K562 (cell line): ENCODE results near the gene DCTD. TPM values are rescaled to one million over a fixed set of nuclear protein-coding genes. Genes with fewer than 3 reads are reported as not detected.

Source experiments
- ATAC-seq: fragments of 200-7000 bp; cut with Tn5 transposase; 3 replicates; pipeline ENCODE4 v1.9.1; 2020; ENCODE audit warnings: moderate library complexity
- BruUV-seq: library from RNA; stranded (reverse); fragments of 400-500 nt; replicated peaks from 2 replicates; lab custom pipeline; 2021; lab: Mats Ljungman, UMichigan
- CTCF ChIA-PET: fragments of 300-600 bp; formaldehyde crosslinking; extraction: SDS; loops from one replicate; lab custom pipeline; 2021; ENCODE audit warnings: low intra/inter-chr PET ratio; lab: Yijun Ruan, JAX
- POLR2A ChIA-PET: fragments of 300-600, 350-650 bp; sonication (Branson Sonifier 250); formaldehyde crosslinking; extraction: SDS; loops from one replicate; lab custom pipeline; 2021; ENCODE audit warnings: antibody characterized with exemption, inconsistent platforms; lab: Yijun Ruan, JAX
- DNase-seq, 4 experiments: peaks; one replicate each; pipeline versions ENCODE4 v3.0.0 to v3.0.0-alpha.2; 2011 to 2018; ENCODE audit warnings: low spot score in 3 of 4, mixed read lengths in 3 of 4; ENCODE audit errors: extremely low read depth in 1 of 4
- FAIRE-seq: peaks from 2 replicates; lab custom pipeline; 2011; peaks lifted over from hg19 to GRCh38; lab: Jason Lieb, UNC
- H2AFZ ChIP-seq: 2 replicates; pipeline ENCODE4 v1.6.0; 2011; ENCODE audit warnings: low read depth, low read length, control low read depth, inconsistent platforms
- H3K27ac ChIP-seq: fragments of 200-600 bp; 3 replicates; pipeline ENCODE4 v1.8.0; 2011; ENCODE audit warnings: low read depth, mild to moderate bottlenecking, control low read depth, inconsistent platforms, low read length, moderate library complexity, mixed read lengths; ENCODE audit errors: extremely low read depth
- H3K27me3 ChIP-seq, 2 experiments: fragments of 300-600 bp in 1 of 2; 2 replicates in 1 of 2; 3 replicates in 1 of 2; pipeline versions ENCODE4 v1.6.0 to v1.8.0; 2011; ENCODE audit warnings: inconsistent platforms in 2 of 2, low read length in 2 of 2, mild to moderate bottlenecking in 1 of 2, mixed read lengths in 1 of 2, moderate library complexity in 1 of 2; ENCODE audit not compliant: control insufficient read depth in 2 of 2, insufficient read depth in 2 of 2
- H3K36me3 ChIP-seq: fragments of 300-600 bp; 3 replicates; pipeline ENCODE4 v1.8.0; 2011; ENCODE audit warnings: mild to moderate bottlenecking, low read length, inconsistent platforms; ENCODE audit not compliant: control insufficient read depth, insufficient read depth
- H3K4me1 ChIP-seq, 2 experiments: fragments of 200-600 bp in 1 of 2; replicated peaks in 1 of 2; 2 replicates in 1 of 2; 3 replicates in 1 of 2; pipeline versions ENCODE4 v1.5.1 to v1.8.0; 2011; ENCODE audit warnings: inconsistent platforms in 2 of 2, low read length in 2 of 2, mild to moderate bottlenecking in 1 of 2, mixed read lengths in 1 of 2, moderate library complexity in 1 of 2; ENCODE audit not compliant: control insufficient read depth in 2 of 2, insufficient read depth in 2 of 2
- H3K4me2 ChIP-seq: 2 replicates; pipeline ENCODE4 v1.6.1; 2011; ENCODE audit warnings: low read length, control low read depth, inconsistent platforms, mixed read lengths; ENCODE audit not compliant: insufficient read depth
- H3K4me3 ChIP-seq: fragments of 200-600 bp; sonication (generic), shearing (Covaris generic); 2 replicates; pipeline ENCODE4 v1.5.1; 2016; ENCODE audit warnings: control low read depth, inconsistent platforms
- H3K79me2 ChIP-seq: fragments of 200-600 bp; 3 replicates; pipeline ENCODE4 v1.8.0; 2011; ENCODE audit warnings: low read length, inconsistent platforms; ENCODE audit not compliant: control insufficient read depth, insufficient read depth
- H3K9ac ChIP-seq, 2 experiments: 2 replicates each; pipeline versions ENCODE4 v1.6.0 to v1.6.1; 2011; ENCODE audit warnings: low read depth in 2 of 2, low read length in 2 of 2, control low read depth in 1 of 2, inconsistent platforms in 1 of 2, mild to moderate bottlenecking in 1 of 2, mixed read lengths in 1 of 2; ENCODE audit not compliant: insufficient read depth in 1 of 2
- H3K9me1 ChIP-seq: one replicate; pipeline ENCODE4 v1.6.0; 2011; ENCODE audit warnings: inconsistent platforms, mild to moderate bottlenecking, low read length, moderate library complexity; ENCODE audit not compliant: control insufficient read depth, insufficient read depth
- H3K9me3 ChIP-seq: replicated peaks from 2 replicates; pipeline ENCODE4 v1.5.1; 2011; ENCODE audit warnings: low read depth, low read length, inconsistent platforms; ENCODE audit not compliant: control insufficient read depth, insufficient read depth
- H4K20me1 ChIP-seq: replicated peaks from 2 replicates; pipeline ENCODE4 v1.6.1; 2011; ENCODE audit warnings: low read length, inconsistent platforms, mixed read lengths; ENCODE audit not compliant: control insufficient read depth, insufficient read depth
- CREB3 ChIP-seq: fragments of 450-650 bp; conservative IDR thresholded peaks from 2 replicates; pipeline ENCODE4 v1.6.1; 2016; ENCODE audit warnings: missing genetic modification characterization, low read depth, mild to moderate bottlenecking, missing compliant biosample characterization, moderate library complexity
- EHMT2 ChIP-seq: fragments of 450-650 bp; IDR thresholded peaks from 2 replicates; pipeline ENCODE4 v1.6.1; 2018; ENCODE audit warnings: antibody characterized with exemption
- GABPB2 ChIP-seq: fragments of 250-450 bp; sonication (Bioruptor Pico); conservative IDR thresholded peaks from 2 replicates; pipeline ENCODE4 v1.5.1; 2021; ENCODE audit warnings: mild to moderate bottlenecking
- NCOR1 ChIP-seq: fragments of 450-650 bp; IDR thresholded peaks from 2 replicates; pipeline ENCODE4 v1.6.1; 2016; ENCODE audit warnings: mild to moderate bottlenecking, moderate library complexity
- RNF219 ChIP-seq: fragments of 250-450 bp; sonication (Bioruptor Pico); IDR thresholded peaks from 2 replicates; pipeline ENCODE4 v1.5.0; 2022; ENCODE audit warnings: mild to moderate bottlenecking
- SP1 ChIP-seq: sonication (generic); formaldehyde crosslinking; IDR thresholded peaks from 2 replicates; pipeline ENCODE4 v1.8.1; 2022; ENCODE audit warnings: mild to moderate bottlenecking, missing genetic modification reagents
- ZNF431 ChIP-seq: sonication (generic); formaldehyde crosslinking; IDR thresholded peaks from 2 replicates; pipeline ENCODE4 v1.8.0; 2022; ENCODE audit warnings: mild to moderate bottlenecking, missing genetic modification reagents
- WGBS: fragments of 100-300 bp; shearing (Covaris generic); methylation state at CpG from one replicate; pipeline ENCODE4 v1.1.6; 2016; ENCODE audit warnings: low coverage, mixed read lengths; ENCODE audit not compliant: insufficient coverage; ENCODE audit errors: missing lambda C conversion rate; 5-methylcytosine and 5-hydroxymethylcytosine counted together
- in situ Hi-C: fragments of 300-500 bp; cut with MboI; formaldehyde crosslinking; loops from 4 replicates; pipeline ENCODE4 v1.15.0; 2018; ENCODE audit warnings: inconsistent platforms, mixed read lengths
- intact Hi-C: fragments of 100-400 bp; cut with micrococcal nuclease; formaldehyde crosslinking; loops from 2 replicates; pipeline ENCODE4 v1.14.2; 2022
- polyA plus RNA-seq, 8 experiments: library from polyadenylated mRNA; depleted of rRNA in 4 of 8; stranded (reverse) in 5 of 8; unstranded in 3 of 8; fragments of >200 nt; fragmentation: Nextera tagmentation in 2 of 8; fragmentation: Illumina TruSeq in 1 of 8; extraction: Ambion mirVana in 2 of 8; extraction: Trizol in 1 of 8; gene quantifications; 2 replicates each; pipeline versions ENCODE4 v1.2.1 to v1.2.3, GENCODE V29; 2011 to 2014; ENCODE audit warnings: inconsistent platforms in 1 of 8, missing spikeins in 1 of 8
- total RNA-seq, 7 experiments: library from RNA; depleted of rRNA in 6 of 7; stranded (reverse); fragments of >200 nt in 6 of 7; fragmentation: Illumina TruSeq in 2 of 7; extraction: Trizol in 2 of 7; gene quantifications; 2 replicates each; pipeline versions ENCODE4 v1.2.1 to v1.2.3, GENCODE V29; 2011 to 2021; ENCODE audit warnings: low replicate concordance in 1 of 7
- TF ChIP-seq, protein P1 (sequence below): fragments of 250-450 bp; sonication (Bioruptor Pico); IDR thresholded peaks from 2 replicates; pipeline ENCODE4 v1.9.0; 2021; ENCODE audit warnings: mild to moderate bottlenecking
- TF ChIP-seq, protein P2 (sequence below): fragments of 250-450 bp; sonication (Bioruptor Pico); IDR thresholded peaks from 2 replicates; pipeline ENCODE4 v1.8.0; 2022; ENCODE audit warnings: moderate library complexity, mild to moderate bottlenecking, inconsistent platforms
- TF ChIP-seq, protein P3 (sequence below): sonication (generic); formaldehyde crosslinking; IDR thresholded peaks from 2 replicates; pipeline ENCODE4 v1.5.0; 2020; ENCODE audit warnings: missing genetic modification reagents
- TF ChIP-seq, protein P4 (sequence below): fragments of 250-450 bp; sonication (Bioruptor Pico); IDR thresholded peaks from 2 replicates; pipeline ENCODE4 v1.4.0; 2020; ENCODE audit warnings: borderline replicate concordance
- TF ChIP-seq, protein P5 (sequence below): IDR thresholded peaks from 2 replicates; pipeline ENCODE4 v1.6.1; 2011; ENCODE audit not compliant: insufficient read length; ENCODE audit errors: extremely low read depth
- TF ChIP-seq, protein P6 (sequence below): fragments of 450-650 bp; IDR thresholded peaks from 2 replicates; pipeline ENCODE4 v1.6.1; 2016; ENCODE audit warnings: mild to moderate bottlenecking

DCTD gene
- total and polyA plus RNA-seq, 9 of the 15 experiments (the other 6 are each of a cell fraction or from before 2014, with no cell fraction given): 38.7 to 114 (median 76.5) TPM

DNA sequence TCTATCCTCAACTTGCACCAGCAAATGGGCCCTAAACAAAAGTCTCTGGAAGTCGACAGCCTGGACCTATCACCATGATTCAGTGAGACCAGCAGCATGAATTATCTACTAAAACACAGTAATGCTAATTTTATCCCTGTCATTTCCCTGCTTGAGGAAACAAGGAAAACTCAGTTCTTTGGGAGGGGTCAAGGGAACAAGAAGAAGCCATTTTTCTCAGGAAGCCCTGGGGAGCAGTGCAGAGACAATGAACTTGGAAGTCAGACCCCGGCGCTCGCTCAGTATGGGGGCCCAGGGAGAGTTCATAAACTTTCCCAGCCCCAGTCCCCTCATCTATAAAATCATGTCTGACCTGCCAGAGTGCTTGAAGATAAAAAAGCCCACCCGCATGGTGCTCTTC is 50.4 kb downstream of the DCTD start:
- Histone ChIP-seq H2AFZ (no peak overlapping the region), H4K20me1 (no peaks in the 10 kb centered on the region), H3K4me2 (no peak overlapping the region), H3K36me3 (no peaks in the 10 kb centered on the region), H3K4me3 (no peak overlapping the region), H3K79me2 (no peaks in the 10 kb centered on the region), H3K9me3 (no peaks in the 10 kb centered on the region), H3K27me3 (peaks cover 3 to 20% of the 10 kb centered on the region in 2 experiments; a peak in 3 of 5 replicates), H3K27ac (no peak overlapping the region), H3K4me1 (peaks cover 2 to 6% of the 10 kb centered on the region in 2 experiments; a peak in 3 of 5 replicates), H3K9me1 (no peaks in the 10 kb centered on the region), H3K9ac (no peak overlapping the region; a peak in 1 of 4 replicates)
- no peak for DNase-seq
- 61% methylated on average over 5 of the region's 5 CpGs for WGBS
- in situ Hi-C loops (no loop called here), intact Hi-C loops (no loop called here)
- BruUV-seq: no TSS peak
- CTCF ChIA-PET: no interaction called here
- no peak for FAIRE-seq
- POLR2A ChIA-PET: no interaction called here
- no peak for ATAC-seq
- TF ChIP-seq GABPB2 (CRISPR knock-in tag) (no peak), ZNF431 (CRISPR knock-in tag) (no peak), NCOR1 (no peak), CREB3 (tag) (no peak), RNF219 (CRISPR knock-in tag) (no peak), EHMT2 (no peak), SP1 (CRISPR knock-in tag) (no peak)
- TF ChIP-seq, protein P1, sequence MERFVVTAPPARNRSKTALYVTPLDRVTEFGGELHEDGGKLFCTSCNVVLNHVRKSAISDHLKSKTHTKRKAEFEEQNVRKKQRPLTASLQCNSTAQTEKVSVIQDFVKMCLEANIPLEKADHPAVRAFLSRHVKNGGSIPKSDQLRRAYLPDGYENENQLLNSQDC (CRISPR knock-in tag): no peak
- TF ChIP-seq, protein P2, sequence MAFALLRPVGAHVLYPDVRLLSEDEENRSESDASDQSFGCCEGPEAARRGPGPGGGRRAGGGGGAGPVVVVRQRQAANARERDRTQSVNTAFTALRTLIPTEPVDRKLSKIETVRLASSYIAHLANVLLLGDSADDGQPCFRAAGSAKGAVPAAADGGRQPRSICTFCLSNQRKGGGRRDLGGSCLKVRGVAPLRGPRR (CRISPR knock-in tag): no peak
- TF ChIP-seq, protein P3, sequence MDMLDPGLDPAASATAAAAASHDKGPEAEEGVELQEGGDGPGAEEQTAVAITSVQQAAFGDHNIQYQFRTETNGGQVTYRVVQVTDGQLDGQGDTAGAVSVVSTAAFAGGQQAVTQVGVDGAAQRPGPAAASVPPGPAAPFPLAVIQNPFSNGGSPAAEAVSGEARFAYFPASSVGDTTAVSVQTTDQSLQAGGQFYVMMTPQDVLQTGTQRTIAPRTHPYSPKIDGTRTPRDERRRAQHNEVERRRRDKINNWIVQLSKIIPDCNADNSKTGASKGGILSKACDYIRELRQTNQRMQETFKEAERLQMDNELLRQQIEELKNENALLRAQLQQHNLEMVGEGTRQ: no peak
- TF ChIP-seq, protein P4, sequence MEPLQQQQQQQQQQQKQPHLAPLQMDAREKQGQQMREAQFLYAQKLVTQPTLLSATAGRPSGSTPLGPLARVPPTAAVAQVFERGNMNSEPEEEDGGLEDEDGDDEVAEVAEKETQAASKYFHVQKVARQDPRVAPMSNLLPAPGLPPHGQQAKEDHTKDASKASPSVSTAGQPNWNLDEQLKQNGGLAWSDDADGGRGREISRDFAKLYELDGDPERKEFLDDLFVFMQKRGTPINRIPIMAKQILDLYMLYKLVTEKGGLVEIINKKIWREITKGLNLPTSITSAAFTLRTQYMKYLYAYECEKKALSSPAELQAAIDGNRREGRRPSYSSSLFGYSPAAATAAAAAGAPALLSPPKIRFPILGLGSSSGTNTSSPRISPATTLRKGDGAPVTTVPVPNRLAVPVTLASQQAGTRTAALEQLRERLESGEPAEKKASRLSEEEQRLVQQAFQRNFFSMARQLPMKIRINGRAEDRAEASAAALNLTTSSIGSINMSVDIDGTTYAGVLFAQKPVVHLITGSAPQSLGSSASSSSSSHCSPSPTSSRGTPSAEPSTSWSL (CRISPR knock-in tag): no peak
- TF ChIP-seq, protein P5, sequence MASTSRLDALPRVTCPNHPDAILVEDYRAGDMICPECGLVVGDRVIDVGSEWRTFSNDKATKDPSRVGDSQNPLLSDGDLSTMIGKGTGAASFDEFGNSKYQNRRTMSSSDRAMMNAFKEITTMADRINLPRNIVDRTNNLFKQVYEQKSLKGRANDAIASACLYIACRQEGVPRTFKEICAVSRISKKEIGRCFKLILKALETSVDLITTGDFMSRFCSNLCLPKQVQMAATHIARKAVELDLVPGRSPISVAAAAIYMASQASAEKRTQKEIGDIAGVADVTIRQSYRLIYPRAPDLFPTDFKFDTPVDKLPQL: no peak
- TF ChIP-seq, protein P6, sequence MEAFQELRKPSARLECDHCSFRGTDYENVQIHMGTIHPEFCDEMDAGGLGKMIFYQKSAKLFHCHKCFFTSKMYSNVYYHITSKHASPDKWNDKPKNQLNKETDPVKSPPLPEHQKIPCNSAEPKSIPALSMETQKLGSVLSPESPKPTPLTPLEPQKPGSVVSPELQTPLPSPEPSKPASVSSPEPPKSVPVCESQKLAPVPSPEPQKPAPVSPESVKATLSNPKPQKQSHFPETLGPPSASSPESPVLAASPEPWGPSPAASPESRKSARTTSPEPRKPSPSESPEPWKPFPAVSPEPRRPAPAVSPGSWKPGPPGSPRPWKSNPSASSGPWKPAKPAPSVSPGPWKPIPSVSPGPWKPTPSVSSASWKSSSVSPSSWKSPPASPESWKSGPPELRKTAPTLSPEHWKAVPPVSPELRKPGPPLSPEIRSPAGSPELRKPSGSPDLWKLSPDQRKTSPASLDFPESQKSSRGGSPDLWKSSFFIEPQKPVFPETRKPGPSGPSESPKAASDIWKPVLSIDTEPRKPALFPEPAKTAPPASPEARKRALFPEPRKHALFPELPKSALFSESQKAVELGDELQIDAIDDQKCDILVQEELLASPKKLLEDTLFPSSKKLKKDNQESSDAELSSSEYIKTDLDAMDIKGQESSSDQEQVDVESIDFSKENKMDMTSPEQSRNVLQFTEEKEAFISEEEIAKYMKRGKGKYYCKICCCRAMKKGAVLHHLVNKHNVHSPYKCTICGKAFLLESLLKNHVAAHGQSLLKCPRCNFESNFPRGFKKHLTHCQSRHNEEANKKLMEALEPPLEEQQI: no peak
